ENCODE data around the gene ARHGAP35.

GRCh38 chr19:46907880-46908279 lies 47.1 kb downstream of the ARHGAP35 start:
- TF ChIP-seq JUN (IDR thresholded peaks at IDR 0.05; ENCODE audit: borderline replicate concordance, insufficient read depth, insufficient read length, low read depth) (no peak), POLR2A (IDR thresholded peaks at IDR 0.05; ENCODE audit: low read depth, low read length) (no peak), CTCF (IDR thresholded peaks at IDR 0.05; ENCODE audit: extremely low read depth in 1 of 2, insufficient read depth in 1 of 2, low read depth in 1 of 2, low read length in 2 of 2) (no peak)
